Measurements from ENCODE around the gene RALGPS1.

The RALGPS1 gene

DNA sequence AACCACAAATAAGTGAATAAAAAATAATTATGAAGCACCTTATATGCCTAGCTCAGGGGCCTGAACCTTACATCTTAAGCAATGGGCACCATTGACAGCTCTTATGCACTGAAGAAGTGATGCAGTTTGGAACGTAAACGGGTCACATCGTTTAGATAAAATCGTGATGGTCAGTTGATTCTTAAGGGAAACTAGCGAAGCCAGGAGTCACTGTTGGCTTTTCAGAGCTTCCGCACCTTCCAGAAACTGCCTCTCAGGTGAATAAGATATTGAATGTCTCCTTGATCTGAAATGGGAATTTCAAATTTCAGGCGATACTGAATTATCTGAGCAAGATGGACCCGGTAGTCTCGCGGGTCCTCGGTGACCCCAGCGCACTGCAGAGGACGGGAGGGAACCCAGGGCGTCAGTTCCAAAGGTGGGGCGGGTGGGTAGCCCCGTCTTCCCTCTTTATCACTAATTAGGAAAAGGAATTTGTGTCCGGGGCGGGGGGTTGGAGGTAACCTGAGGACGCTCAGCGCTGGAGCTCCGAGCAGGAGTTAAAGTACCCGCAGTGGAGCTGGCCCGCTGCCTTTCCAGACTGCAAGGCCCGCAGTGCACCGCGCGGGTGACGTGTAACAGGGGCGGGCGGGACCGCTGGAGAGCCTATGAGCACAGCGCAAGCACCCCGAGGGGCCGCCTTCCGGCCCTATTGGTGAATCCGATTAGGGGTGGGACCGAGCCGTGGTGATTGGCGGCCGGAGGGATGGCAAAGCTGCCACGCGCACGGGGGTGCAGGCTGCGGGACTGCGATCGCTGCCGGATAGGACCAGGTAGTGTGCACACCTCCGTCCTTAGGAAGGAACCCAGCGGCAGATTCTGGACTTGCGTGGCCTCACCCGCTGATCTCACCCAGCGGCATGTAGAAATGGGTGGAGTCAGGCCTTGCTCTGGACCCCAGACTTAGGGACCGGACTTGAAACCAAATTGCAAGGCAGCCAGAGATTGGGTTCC lies 330.3 kb downstream of the RALGPS1 start:
- peak; percentile 73 for DNase-seq

DNA sequence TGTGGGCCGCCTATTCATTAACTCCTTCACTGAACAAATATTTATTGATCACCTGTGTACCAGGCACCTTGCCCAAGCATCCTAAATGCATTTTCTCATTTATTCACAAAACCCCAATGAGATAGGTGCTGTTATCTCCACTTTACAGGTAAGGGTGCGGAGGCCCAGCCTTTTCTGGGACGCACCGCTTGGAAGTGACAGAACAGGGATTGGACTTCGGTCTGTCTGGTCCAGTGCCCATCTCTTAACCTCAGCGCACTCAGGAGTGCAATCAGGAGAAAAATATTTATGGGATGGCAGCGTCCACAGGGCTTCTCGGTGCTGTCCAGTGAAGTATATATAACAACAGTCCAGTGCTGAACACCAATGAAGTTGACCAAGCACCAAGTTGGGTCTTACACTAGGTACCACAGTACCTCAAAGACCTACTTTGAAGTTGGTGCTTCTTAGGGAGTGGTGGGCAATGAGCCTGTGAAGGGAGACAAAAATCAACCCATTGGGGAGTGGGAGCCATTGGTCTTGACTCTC lies 331.1 kb downstream of the RALGPS1 start:
- DNase-seq, result no peak

DNA sequence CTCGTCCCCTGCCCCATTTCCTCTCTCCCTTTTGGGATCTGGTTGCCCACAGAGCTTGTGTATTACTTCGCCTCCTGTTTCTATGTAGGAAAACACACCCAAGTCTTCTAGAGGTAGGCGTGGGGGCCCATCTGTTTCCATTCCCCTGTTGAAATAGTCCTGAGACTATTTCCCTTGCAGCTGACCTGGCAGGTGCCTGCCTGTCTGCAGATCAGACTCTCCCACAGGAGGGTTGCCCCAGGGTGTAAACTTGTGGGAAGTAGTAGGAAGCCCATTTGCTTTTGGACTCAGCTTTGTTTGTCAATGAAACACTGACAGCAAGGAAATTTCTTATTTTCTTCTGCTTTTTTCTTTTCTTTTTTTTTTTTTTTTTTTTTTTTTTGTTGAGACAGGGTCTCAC lies 333.7 kb downstream of the RALGPS1 start:
- DNase-seq, result no peak

DNA sequence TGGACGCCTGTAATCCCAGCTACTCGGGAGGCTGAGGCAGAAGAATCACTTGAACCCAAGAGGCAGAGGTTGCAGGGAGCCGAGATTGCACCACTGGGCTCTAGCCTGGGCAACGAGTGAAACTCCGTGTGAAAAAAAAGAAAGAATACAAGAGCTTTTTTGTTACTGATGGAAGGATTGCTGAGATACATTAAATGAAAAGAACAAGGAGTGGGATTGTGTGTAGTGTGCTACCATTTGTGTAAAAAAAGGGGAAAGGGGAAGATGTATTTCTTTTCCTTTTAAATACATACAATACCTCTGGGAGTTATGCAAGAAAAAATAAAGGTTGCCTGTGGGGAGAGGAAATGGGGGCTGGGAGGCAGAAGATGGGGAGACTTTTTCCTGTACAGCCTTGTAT lies 335.3 kb downstream of the RALGPS1 start:
- no peak for DNase-seq

DNA sequence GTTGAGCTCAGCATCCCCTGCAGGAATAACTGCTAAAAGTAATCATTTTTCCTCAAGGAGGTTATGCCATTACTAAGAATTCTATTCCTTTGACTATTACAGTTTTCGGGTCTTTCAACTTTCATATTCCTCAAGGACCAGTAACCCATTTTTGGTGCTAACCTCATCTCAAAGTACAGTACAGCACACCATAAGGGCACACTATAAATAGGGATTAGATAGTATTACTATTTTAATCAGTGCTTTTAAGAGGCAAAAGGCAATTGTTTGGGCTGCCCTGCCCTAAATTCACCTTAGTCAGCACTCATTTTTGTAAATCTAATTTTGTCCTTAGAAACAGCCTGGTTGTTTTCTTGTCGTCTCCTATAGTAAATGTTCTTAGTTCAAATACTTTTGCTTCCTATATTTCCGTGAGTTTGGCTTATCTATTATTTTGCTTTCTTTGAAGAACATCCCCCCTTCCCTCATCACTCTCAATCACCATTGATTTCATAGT lies 336.4 kb downstream of the RALGPS1 start:
- DNase-seq, result no peak

DNA sequence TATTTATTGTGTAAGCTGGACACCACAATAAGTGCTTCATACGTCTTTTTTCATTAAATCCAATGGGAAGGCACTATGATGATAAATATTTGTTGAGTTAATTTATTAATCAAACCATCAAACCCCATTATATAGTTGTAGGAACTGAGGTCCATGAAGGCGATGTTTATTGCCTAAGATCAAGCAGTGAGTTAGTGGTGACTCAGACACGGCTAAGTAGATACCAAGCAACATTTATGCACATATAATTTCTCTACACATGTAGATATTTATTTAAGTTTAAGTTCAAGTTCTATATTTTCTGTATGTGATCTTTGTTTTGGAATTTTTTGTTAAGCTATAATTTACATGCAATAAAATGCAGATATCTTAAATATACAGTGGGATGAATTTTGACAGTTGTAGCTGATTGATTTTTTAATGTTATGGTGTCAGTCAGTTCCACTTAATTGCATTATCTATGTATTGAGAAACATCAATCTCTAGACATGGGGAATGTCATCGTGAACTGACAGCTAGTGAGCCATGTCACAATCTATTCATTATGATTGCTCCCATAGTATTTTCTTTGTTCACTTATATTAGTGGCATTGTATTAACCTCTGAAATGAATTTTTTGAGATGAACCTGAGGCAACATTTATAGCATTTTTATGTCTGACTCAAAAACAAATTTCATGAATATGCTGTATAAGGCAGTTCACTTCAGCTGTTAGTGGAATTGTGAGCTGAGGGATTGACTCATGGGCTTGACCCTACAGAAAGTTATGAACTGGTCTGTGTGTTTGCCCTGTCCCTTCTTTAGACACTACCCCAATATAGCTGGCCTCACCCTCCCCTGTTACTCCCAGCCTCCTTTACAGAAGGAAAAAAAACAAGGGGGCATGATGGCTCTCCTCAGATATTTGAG lies 338.1 kb downstream of the RALGPS1 start:
- no peak for DNase-seq

DNA sequence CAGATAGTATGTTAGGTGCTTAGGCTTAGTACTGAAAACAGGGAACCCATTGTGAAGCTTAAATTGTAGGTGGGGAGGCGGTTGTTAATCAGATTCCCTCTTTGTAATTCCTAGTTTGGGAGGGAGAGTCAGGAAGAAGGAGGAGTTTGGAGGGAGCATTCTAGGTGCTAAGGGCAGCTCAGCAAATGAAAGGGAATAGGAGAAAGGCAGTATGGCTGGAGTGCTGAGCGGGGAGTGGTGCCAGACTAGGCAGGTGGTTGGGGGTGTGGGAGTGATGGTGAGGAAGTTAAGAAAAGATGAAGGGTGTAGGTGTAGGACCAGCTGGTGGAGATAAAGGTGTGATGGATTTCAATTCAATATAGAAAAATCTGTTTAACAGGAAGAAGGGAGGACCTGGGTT lies 338.9 kb downstream of the RALGPS1 start:
- no peak for DNase-seq

DNA sequence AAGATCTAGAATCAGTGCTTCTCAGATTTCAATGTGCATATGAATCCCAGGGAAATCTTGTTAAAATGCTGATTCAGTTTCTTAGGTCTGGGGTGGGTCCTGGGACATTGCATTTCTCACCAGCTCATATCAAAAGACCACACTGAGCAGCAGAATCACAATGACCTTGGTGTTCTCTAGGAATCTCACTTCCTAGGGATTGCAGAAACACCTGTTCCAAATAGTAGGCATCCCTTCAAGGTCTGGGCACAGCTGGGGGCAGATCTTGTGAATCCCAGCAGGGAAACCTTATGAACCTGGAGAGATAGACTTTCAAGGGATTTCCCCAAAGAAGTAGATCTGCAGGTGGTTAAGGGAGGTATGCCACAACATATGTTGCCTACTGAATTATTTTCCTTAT lies 341.1 kb downstream of the RALGPS1 start:
- DNase-seq, result no peak

DNA sequence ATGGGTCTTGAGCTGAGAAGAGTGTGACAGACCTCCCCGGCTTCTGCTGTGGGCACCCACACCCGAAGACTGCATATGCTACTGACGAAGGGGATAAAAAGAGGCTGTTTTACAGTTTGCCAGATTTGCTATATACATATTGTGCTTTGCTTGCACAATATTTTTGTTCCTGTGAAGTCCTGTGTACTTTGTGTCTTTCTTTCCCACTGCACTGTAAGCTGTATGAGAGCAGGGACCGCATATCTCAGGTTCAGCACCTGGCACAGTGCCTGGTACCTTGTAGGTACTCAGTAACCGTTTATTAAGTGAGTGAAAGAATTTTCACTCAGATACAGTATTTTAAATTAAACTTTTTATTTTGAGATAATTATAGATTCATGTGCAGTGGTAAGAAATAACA lies 341.7 kb downstream of the RALGPS1 start:
- no peak for DNase-seq

DNA sequence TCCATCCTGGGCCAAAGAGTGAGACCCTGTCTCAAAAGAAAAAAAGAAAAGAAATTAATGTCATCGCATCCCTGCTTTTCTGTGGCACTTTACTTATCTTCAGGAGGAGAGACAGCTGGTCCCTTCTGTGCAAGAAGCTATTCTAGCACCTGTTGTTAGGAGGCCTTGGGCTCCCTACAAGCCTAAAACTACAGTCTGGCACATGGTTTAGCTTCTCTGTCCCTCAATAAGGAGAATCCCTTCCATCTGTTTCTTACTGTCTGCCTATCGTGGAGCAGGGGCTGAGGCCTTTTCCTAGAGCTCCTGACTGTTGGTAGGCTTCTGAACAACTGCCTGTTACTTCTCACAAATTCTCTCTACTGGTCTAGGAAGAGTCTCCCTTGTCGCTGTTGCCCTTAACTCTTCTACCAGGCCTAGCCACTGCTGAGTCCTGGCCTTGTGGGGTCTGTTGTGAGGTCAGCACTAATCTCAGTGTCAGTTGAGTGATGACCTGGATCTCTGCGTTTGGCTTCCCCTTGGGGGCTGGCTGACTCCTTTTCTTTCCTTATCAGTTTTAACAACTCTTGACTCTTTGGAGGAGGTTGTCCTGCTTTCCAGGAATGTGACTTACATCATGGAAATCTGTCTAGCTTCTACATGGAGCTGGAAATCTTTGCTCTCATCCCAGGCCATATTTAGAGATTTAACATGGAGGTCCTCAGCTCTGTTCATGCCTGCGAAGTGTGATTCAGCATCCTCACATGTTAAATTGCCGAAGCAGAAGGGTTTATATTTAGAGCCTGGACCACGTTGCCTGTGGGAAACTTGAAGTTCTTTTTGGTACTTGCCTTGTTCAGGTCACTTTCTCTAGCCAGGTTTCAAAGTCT lies 344.3 kb downstream of the RALGPS1 start:
- no peak for DNase-seq

DNA sequence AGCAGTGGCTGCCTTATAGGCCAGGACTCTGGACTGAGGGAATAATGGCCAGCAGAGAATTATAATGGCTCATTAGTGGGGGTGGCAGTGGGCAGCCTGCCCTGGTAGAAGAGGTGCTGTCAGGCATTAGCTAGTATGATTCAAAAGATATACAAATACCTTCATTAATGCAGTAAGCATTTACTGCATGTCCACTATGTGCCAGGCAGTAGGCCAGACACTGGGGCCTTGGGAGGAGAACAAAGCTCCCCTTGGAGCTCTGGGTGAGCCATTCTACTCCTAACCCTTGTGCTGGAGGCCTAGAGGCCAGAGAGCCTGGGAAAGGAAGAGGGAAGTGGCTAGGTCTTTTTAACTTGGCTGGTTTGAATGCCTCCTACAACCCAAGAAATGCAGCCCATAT lies 348.0 kb downstream of the RALGPS1 start:
- no peak for DNase-seq

DNA sequence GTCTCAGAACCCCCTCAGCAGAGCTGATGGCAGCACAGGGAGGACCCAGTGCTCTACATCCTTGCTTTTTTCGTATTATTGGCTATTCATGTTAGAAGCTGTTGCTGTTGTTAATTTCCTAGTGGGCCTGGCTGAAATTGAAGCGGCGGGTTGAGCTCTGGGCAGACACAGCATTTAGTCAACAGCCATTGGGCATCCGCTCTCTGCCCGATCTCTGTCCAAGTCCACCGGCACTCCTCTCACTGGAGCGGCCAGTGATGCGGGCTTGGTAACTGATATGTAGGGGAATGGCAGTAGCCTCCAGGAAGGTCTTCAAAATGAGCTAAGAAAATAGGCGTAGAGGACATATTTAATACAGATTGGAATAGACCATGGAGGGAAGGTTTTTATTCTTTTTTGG lies 348.7 kb downstream of the RALGPS1 start:
- DNase-seq, result no peak

DNA sequence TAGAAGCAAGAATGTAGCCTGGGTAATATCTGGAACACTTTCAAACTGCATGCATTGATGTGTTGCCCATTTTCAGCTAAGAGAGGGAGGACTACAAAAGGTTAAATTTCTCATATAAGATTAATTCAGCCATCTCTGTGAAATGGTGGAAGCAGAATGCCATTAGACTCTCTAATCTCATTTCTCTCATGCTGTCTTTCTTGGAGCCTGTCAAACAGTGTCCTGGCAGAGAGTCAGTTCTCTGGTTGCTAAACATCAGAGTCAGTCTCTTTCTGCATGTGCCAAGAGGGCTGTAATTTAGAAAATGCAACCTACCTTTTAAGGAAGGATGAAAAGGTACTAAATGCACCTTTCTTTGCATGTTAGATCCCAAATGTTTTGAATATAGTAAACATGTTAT lies 349.1 kb downstream of the RALGPS1 start:
- DNase-seq, result no peak

DNA sequence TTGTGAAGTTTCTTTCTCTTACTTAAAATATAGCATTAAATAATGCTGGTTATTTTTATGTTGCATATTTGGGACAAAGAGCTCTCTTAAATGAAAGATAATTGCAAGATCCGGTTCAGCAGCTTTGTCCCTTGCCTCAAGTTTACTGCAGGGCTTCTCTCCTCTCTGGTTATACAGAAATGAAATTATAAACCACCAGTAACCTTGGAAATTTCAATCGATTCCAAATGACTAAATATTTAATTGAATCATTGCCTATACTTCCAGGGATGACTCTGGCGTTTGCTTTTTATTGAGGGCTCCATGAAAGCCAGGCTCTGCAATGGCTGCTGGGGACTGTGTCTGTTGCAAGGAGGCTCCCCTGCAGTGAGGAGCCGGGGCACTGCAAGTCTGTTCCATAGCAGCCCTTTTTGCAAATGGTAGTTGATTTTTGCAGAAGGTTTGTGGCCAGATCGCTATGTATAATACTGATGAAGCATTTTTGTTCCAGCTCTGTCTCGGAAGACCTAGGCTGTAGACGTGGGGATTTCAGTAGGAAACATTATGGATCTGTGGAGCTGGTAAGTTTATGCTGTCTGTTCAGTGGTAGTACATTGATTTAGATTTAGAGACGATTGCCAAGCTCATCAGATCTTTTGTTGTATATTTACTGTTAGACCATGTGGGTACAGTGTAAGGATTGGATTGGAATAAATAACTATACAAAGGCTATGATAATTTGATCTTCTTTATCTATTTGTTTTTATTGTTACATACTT lies 350.1 kb downstream of the RALGPS1 start, which contains the start of gene GARNL3:
Gene GARNL3 (plus strand): TSS at position 313 of the 758 bp plus-strand sequence. CDS start 104 bp downstream, at position 417.
- DNase-seq, result no peak

DNA sequence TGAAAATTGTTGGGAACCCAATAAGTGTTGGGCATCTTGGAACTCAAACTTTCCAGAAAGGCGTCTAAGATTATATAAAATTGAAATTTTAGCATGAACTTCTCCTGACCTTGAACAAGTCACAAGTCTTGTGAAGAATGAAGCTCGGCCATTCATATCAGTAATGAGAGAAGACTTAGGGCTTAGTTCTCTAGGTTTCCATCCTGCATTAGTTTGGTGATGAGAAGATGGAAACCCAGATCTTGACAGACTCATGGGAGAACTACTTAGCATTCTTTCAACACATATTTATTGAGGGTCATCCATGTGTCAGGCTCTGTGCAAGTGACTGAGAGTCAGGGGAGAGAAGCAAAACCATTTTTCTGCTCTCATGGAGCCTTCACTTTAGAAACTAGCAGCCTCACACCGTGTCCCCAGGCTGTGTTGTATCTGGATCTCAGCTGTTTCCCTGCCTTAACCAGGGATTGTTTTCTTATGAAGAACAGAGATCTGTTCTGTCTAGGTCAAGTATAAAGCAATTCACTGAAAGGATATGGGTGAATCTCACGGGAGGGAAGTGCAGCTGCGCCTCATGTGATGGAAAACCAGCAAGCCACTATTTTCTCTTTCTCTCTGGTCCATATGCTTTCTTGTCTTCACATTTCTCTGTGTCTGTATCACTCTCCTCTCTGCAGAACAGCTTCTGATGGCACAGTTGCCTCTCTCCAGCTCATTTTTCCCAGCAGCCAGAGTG lies 353.4 kb downstream of the RALGPS1 start:
- DNase-seq, result no peak

DNA sequence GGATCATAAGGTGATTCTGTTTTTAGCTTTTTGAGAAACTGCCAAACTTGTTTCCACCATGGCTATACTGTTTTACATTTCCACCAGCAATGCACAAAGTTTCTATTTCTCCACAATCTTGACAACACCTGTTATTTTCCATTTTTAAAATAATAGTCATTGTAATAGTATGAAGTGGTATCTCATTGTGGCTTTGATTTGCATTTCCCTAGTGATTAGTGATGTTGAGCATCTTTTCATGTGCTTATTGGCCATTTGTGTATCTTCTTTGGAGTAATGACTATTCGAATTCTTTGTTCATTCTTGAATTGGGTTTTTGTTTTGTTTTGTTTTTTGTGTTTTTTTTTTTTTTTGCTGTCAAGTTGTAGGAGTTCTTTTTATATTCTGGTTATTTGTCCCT lies 354.9 kb downstream of the RALGPS1 start:
- no peak for DNase-seq

Data from NCI-H2081 treated with DMSO at 0.1 percent for 48 hours (cell line).